ENCODE results near the gene MED28. TPM values are rescaled to one million over a fixed set of nuclear protein-coding genes. Genes with fewer than 3 reads are reported as not detected.

Gene MED28
- total RNA-seq, 2 experiments from 2014 or later: 27.0 to 86.2 TPM

GRCh38 chr4:17587094-17587822 lies 27.2 kb upstream of the MED28 start:
- CTCF ChIA-PET (ENCODE audit: unreplicated experiment): no interaction called here
- H3K27ac ChIP-seq (ENCODE audit: low read depth, low read length, poor library complexity, severe bottlenecking): no peak overlapping the region
- H3K4me3 ChIP-seq (ENCODE audit: low read depth, low read length, poor library complexity, severe bottlenecking): no peak overlapping the region
- POLR2A ChIA-PET: no interaction called here
- H3K4me2 ChIP-seq (ENCODE audit: low read length): no peak overlapping the region
- H3K9me2 ChIP-seq (ENCODE audit: insufficient read depth, low read length): no peaks in the 10 kb centered on the region
- DNase-seq (ENCODE audit: low spot score): no peak
- peaks cover 100% of the 10 kb centered on the region for H3K36me3 ChIP-seq (ENCODE audit: insufficient read depth, low read length)
- no peaks in the 10 kb centered on the region for H3K9me3 ChIP-seq (ENCODE audit: low read length)
- intact Hi-C loops (cut with micrococcal nuclease; ENCODE audit: unreplicated experiment): no loop called here
- H3K79me2 ChIP-seq (ENCODE audit: insufficient read depth, low read depth, low read length): 0 out of 2 replicates have a peak, but pooled peaks cover 3% of the 10 kb centered on the region
- TF ChIP-seq EZH2phosphoT487 (IDR thresholded peaks at IDR 0.05; ENCODE audit: borderline replicate concordance, low read depth, low read length) (no peak), CTCF (conservative IDR thresholded peaks at IDR 0.05; ENCODE audit: low read length) (no peak)
- BruUV-seq (replicated peaks): no TSS peak
- no peaks in the 10 kb centered on the region for H4K20me1 ChIP-seq (ENCODE audit: insufficient read depth, low read length)
- no peak overlapping the region for H2AFZ ChIP-seq (ENCODE audit: low read length)
- H3K4me1 ChIP-seq (ENCODE audit: insufficient read depth, low read length, poor library complexity, severe bottlenecking): peaks cover 12% of the 10 kb centered on the region

GRCh38 chr4:17589355-17589754 lies 25.1 kb upstream of the MED28 start:
- BruUV-seq (replicated peaks): no TSS peak
- peaks cover 33% of the 10 kb centered on the region for H3K4me1 ChIP-seq (ENCODE audit: insufficient read depth, low read length, poor library complexity, severe bottlenecking)
- ChIA-PET POLR2A (interaction anchor here (0.7 kb wide), 1 partner anchor 346 kb away, joined by 3 read pairs; no protein-coding TSS in a partner anchor), CTCF (ENCODE audit: unreplicated experiment) (no interaction called here)
- H3K27ac ChIP-seq (ENCODE audit: low read depth, low read length, poor library complexity, severe bottlenecking): no peak overlapping the region
- TF ChIP-seq CTCF (conservative IDR thresholded peaks at IDR 0.05; ENCODE audit: low read length) (no peak), EZH2phosphoT487 (IDR thresholded peaks at IDR 0.05; ENCODE audit: borderline replicate concordance, low read depth, low read length) (no peak)
- intact Hi-C loops (cut with micrococcal nuclease; ENCODE audit: unreplicated experiment): no loop called here
- H3K4me2 ChIP-seq (ENCODE audit: low read length): no peak overlapping the region
- no peaks in the 10 kb centered on the region for H4K20me1 ChIP-seq (ENCODE audit: insufficient read depth, low read length)
- DNase-seq (ENCODE audit: low spot score): no peak
- peaks cover 18% of the 10 kb centered on the region; the same call in 1 of the 2 replicates for H3K79me2 ChIP-seq (ENCODE audit: insufficient read depth, low read depth, low read length)
- H3K36me3 ChIP-seq (ENCODE audit: insufficient read depth, low read length): peaks cover 93% of the 10 kb centered on the region
- H2AFZ ChIP-seq (ENCODE audit: low read length): no peak overlapping the region
- H3K4me3 ChIP-seq (ENCODE audit: low read depth, low read length, poor library complexity, severe bottlenecking): no peak overlapping the region
- no peaks in the 10 kb centered on the region for H3K9me3 ChIP-seq (ENCODE audit: low read length)
- no peaks in the 10 kb centered on the region for H3K9me2 ChIP-seq (ENCODE audit: insufficient read depth, low read length)

All from OCI-LY7 (cell line).